Stomach (tissue), 4 donors: ENCODE results near the gene FAAP100.

Experiments used
- POLR2A ChIP-seq, 4 donors: fragments of 450-650 bp; IDR thresholded peaks; one replicate each; pipeline ENCODE4 v1.6.1; 2016; ENCODE audit warnings: antibody characterized with exemption in 4 of 4, control low read depth in 2 of 4, mild to moderate bottlenecking in 1 of 4, moderate library complexity in 1 of 4
- POLR2AphosphoS5 ChIP-seq, 3 donors: sonication (generic); formaldehyde crosslinking; IDR thresholded peaks; one replicate each; pipeline ENCODE4 v1.6.1; 2016; ENCODE audit warnings: antibody characterized with exemption in 3 of 3
- TF ChIP-seq, protein P1 (sequence below), 7 experiments: fragments of 450-650 bp in 4 of 7; fragments of 200-600 bp in 3 of 7; sonication (generic) in 3 of 7; IDR thresholded peaks; one replicate each; pipeline ENCODE4 v1.5.1; 2016 to 2019; ENCODE audit warnings: antibody characterized with exemption in 7 of 7, control low read depth in 2 of 7, mild to moderate bottlenecking in 1 of 7

DNA sequence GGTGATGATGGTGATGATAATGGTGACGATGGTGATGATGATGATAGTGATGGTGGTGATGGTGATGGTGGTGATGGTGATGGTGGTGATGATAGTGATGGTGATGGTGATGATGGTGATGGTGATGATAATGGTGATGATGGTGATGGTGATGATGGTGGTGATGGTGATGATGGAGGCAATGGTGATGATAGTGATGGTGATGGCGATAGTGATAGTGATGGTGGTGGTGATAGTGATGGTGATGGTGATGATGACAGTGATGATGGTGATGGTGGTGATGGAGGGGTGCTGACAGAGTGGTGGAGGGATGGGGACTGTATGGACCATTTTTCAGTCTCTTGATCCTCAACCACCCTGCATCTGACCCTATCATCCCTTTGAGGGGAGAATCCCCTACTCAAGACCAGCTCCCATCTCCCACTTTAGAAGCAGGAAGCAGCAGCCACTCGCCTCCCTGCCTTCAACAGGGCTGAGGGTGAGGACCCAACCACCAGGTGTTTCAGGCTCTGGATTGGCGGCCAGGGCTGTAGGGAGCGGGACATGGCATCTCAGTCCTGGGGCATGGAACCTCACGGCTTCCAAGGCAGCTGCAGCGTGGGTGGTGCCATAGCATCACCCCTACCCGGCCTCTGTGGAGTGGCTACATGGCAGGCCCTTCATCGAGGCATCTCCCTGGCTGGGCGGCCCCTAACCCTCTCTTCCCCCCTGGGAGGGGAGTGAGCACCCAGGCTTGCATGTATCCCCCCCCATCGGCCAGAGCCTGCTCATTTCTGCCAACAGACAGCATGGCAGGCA is 19.5 kb downstream of the FAAP100 start:
- TF ChIP-seq POLR2A (IDR thresholded peaks at IDR 0.05) (no peak), POLR2AphosphoS5 (IDR thresholded peaks at IDR 0.05) (no peak)
- TF ChIP-seq, protein P1, sequence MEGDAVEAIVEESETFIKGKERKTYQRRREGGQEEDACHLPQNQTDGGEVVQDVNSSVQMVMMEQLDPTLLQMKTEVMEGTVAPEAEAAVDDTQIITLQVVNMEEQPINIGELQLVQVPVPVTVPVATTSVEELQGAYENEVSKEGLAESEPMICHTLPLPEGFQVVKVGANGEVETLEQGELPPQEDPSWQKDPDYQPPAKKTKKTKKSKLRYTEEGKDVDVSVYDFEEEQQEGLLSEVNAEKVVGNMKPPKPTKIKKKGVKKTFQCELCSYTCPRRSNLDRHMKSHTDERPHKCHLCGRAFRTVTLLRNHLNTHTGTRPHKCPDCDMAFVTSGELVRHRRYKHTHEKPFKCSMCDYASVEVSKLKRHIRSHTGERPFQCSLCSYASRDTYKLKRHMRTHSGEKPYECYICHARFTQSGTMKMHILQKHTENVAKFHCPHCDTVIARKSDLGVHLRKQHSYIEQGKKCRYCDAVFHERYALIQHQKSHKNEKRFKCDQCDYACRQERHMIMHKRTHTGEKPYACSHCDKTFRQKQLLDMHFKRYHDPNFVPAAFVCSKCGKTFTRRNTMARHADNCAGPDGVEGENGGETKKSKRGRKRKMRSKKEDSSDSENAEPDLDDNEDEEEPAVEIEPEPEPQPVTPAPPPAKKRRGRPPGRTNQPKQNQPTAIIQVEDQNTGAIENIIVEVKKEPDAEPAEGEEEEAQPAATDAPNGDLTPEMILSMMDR (IDR thresholded peaks at IDR 0.05), result no peak
